HG02885 (cell line): Measurements from ENCODE around the gene ATP1A3.

Experiments
- ATAC-seq: cut with Tn5 transposase; IDR thresholded peaks from one replicate; pipeline ENCODE4 v1.9.1; 2021; ENCODE audit warnings: mild to moderate bottlenecking; ENCODE audit not compliant: unreplicated experiment, poor library complexity

ATP1A3 gene

GRCh38 chr19:41930926-41931592 is 63.0 kb downstream of the ATP1A3 start:
- ATAC-seq, result no peak

GRCh38 chr19:41930322-41930722 is 63.7 kb downstream of the ATP1A3 start:
- no peak for ATAC-seq

- ATAC-seq, result no peak
Measured at GRCh38 chr19:41929536-41930071, 64.4 kb downstream of the ATP1A3 start.

GRCh38 chr19:41928754-41929535 is 65.1 kb downstream of the ATP1A3 start:
- no peak for ATAC-seq

GRCh38 chr19:41928221-41928683 is 65.8 kb downstream of the ATP1A3 start, which contains the start of gene ERFL:
Gene ERFL, minus strand, starts transcription at chr19:41928449. Its CDS starts 15,530 bp downstream, at chr19:41912919.
- ATAC-seq, result no peak

GRCh38 chr19:41927497-41928192 is 66.4 kb downstream of the ATP1A3 start:
- ATAC-seq, result no peak

GRCh38 chr19:41926763-41927496 is 67.1 kb downstream of the ATP1A3 start:
- no peak for ATAC-seq

- ATAC-seq, result no peak
Measured at GRCh38 chr19:41926028-41926762, 67.8 kb downstream of the ATP1A3 start.

GRCh38 chr19:41925208-41926003 is 68.6 kb downstream of the ATP1A3 start:
- ATAC-seq, result no peak

- ATAC-seq, result no peak
Measured at GRCh38 chr19:41924151-41925145, 69.6 kb downstream of the ATP1A3 start.

- ATAC-seq, result no peak
Measured at GRCh38 chr19:41923045-41923788, 70.8 kb downstream of the ATP1A3 start.

GRCh38 chr19:41922585-41922984 is 71.4 kb downstream of the ATP1A3 start:
- ATAC-seq, result no peak

GRCh38 chr19:41921577-41922576 is 72.2 kb downstream of the ATP1A3 start:
- no peak for ATAC-seq

- ATAC-seq, result no peak
Measured at GRCh38 chr19:41920882-41921576, 73.0 kb downstream of the ATP1A3 start.
